HG03442 (cell line): Measurements from ENCODE around the gene CTF1.
"Not testable (repeated sequence)": the region's sequence is repeated elsewhere in the genome, so short reads cannot be mapped to it uniquely, and the experiment has no call there.

ENCODE experiments used
- ATAC-seq: cut with Tn5 transposase; IDR thresholded peaks from one replicate; pipeline ENCODE4 v1.9.1; 2021; ENCODE audit warnings: mild to moderate bottlenecking, moderate library complexity; ENCODE audit not compliant: unreplicated experiment

The CTF1 gene, protein sequence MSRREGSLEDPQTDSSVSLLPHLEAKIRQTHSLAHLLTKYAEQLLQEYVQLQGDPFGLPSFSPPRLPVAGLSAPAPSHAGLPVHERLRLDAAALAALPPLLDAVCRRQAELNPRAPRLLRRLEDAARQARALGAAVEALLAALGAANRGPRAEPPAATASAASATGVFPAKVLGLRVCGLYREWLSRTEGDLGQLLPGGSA

DNA sequence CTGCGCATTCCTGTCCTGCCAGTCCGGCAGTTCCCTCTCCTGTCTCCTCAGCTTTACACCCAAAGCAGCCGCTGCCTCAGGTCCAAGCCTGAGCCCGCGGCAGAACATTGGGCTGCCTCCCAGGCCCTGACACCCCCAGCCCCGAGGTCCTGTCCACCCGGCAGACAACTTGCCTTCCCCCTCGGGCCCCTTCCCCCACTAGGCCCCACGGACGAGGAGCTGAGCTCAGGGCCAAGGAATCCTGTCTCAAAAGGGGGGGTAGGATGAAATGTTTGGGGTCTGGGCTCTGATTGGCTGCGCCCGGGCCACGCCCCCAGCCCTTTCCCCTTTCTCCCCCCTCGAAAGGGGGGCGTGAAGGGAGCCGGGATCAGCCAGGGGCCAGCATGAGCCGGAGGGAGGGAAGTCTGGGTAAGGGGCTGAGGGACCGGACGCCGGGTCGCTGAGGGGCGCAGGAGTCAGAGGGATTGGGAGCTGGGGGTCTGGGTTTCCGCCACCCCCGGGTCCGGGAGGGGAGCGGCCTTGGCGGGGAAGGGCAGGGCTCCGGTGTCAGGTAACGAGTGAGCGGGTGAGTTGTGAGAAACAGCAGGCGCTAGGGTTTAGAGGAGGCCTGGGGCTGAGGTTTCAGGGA lies at the start of gene CTF1:
Gene CTF1, plus strand, starts transcription at position 354 of the 628 bp plus-strand sequence. Its CDS starts 30 bp downstream, at position 384.
- no peak for ATAC-seq

- ATAC-seq: no peak
These were observed 49.6 kb upstream of the CTF1 start for GRCh38 chr16:30846649-30847402.

GRCh38 chr16:30850246-30850645 lies 46.2 kb upstream of the CTF1 start:
- ATAC-seq: no peak

DNA sequence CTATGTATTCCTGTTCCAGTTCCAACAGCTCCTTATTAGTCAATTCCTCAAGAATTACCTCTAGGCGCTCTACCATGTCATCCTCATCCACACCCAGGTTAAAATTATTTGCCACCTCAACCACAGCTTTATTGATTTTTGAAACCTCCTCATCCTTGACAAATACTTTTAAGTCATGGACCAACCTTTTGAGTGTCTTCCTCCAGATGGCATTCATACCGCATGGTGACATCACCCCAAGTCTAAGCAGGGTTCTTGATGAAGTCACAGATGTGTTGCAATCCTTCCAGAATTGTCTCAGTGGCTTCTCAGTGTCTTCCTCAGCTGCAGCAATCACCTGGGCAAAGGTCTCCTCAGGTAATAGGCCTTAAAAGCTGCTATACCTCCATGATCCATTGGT lies 42.7 kb upstream of the CTF1 start:
- ATAC-seq: no peak

- ATAC-seq: no peak
These were observed 38.3 kb upstream of the CTF1 start for GRCh38 chr16:30858111-30858495.

- no peak for ATAC-seq
These were observed 37.5 kb upstream of the CTF1 start for GRCh38 chr16:30858829-30859423.

DNA sequence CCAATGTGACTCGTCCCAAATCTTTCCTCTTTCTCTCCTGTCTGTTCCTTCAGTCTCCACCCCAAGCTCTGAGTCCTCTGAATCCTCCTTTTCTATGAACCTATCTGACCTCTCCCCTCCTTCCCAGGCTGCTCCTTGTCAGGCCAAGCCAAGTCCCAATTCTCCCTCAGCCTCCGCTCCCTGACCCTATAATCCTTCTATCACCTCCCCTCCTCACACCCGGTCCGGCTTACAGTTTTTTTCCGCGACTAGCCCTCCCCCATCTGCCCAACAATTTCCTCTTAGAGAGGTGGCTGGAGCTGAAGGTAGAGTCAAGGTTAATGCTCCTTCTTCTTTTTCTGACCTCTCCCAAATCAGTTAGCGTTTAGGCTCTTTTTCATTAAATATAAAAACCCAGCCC lies 35.7 kb upstream of the CTF1 start:
- ATAC-seq: not testable (repeated sequence)

GRCh38 chr16:30863178-30863577 lies 33.2 kb upstream of the CTF1 start:
- ATAC-seq: not testable (repeated sequence)

DNA sequence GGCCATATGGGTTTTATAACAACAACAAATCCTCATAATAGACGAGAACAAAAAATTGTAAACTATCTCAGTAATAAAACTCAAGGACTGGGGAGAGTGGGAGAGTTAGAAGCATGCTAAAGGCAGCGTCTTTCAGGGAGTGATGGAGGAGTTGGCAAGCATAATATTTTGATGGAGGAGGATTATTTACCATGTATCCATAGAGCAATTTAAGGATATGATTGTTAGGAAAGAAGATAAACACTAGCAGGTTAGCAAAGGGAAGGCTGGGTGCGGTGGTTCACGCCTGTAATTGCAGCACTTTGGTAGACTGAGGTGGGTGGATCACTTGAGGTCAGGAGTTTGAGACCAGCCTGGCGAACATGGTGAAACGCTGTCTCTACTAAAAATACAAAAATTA lies 30.4 kb upstream of the CTF1 start:
- ATAC-seq: no peak

DNA sequence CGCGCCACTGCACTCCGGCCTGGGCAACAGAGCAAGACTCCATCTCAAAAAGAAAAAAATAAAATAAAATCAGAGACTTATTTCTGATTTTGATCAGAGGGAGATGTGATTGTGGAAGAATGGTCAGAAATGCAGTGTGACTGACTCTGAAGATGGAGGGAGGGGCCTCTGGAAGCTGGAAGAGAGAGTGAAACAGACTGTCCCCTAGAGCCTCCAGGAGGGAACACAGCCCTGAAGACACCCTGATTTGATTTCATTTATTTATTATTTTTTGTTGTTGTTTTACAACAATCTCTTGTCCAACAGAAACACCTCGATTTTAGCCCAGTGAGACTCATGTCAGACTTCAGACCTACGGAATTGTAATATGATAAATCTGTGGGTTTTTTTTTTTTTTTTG lies 28.7 kb upstream of the CTF1 start:
- ATAC-seq: no peak

GRCh38 chr16:30870904-30871303 lies 25.5 kb upstream of the CTF1 start:
- no peak for ATAC-seq

- no peak for ATAC-seq
These were observed 22.1 kb upstream of the CTF1 start for GRCh38 chr16:30874244-30874820.

DNA sequence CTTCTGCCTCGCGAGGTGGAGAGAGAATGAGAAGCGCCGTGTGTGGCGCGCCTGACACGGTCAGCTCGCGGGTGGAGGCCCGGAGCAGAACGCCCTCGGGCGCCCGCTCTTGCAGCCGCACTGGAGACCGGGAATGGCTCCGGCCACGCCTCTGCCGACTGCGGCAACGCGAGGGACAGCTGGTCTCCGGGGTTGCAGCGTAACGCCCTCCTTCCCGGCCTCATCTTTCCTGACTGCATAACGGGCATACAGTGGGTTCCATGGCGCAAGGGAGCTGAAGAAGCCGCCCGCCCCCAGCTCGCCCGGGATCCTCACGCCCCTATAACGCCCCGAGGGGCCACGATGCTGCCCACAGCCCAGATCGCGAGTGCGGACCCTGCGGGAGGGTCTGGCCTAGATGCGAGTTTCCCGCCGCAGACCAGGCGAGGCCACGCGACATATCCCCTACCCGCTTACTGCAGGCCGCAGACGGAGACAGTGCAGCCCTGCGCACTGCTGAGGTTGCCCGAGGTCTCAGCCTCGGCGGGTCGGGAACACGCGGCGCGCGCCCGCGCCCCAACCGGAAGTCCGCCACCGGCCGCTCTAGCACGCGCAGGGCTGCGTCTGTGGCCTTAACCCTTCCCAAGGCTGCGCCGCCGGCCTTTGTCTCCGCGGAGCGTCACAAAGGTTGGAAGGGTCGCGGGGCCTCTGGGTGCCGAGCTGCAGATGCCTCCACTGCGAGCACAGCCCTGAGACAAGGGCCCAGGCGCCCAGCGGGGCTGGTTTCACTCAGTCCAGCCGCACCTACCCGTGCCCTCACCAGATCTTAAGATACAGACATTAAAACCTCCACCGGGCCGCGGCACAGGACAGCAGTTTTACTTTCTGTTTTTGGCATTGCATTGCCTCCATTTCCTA lies 21.3 kb upstream of the CTF1 start:
- ATAC-seq: peak; percentile 76

GRCh38 chr16:30875871-30876801 lies 20.3 kb upstream of the CTF1 start:
- peak; percentile 36 for ATAC-seq

- no peak for ATAC-seq
These were observed 19.5 kb upstream of the CTF1 start for GRCh38 chr16:30876867-30877266.

GRCh38 chr16:30882429-30883310 lies 13.7 kb upstream of the CTF1 start:
- ATAC-seq: no peak

- no peak for ATAC-seq
These were observed 11.7 kb upstream of the CTF1 start for GRCh38 chr16:30884760-30885159.

DNA sequence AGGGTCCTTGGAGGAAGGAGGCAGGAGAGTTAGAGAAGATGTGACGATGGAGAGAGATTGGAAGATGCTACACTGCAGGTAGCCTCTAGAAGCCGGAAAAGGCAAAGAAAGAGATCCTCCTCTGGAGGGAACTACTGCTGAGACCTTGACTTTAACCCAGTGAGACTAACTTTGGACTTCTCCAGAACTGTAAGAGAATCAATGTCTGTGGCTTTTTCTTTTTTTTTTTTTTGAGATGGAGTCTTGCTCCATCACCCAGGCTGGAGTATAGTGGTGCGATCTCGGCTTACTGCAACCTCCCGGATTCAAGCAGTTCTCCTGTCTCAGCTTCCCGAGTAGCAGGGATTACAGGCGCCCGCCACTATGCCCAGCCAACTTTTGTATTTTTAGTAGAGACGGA lies 11.2 kb upstream of the CTF1 start:
- ATAC-seq: no peak
